Neutrophil (primary cell): ENCODE measurements around the gene GH2.

Experiments used
- H3K27ac ChIP-seq: fragments of 200-600 bp; sonication (generic); 2 replicates; pipeline ENCODE4 v1.5.1; 2016; ENCODE audit warnings: mild to moderate bottlenecking, moderate library complexity
- H3K27me3 ChIP-seq: fragments of 200-600 bp; sonication (generic); 2 replicates; pipeline ENCODE4 v1.6.0; 2016; ENCODE audit warnings: mild to moderate bottlenecking
- H3K36me3 ChIP-seq: fragments of 200-600 bp; sonication (generic); 2 replicates; pipeline ENCODE4 v1.5.1; 2017
- H3K4me1 ChIP-seq, 2 experiments: fragments of 200-600 bp in 1 of 2; sonication (generic) in 1 of 2; 1 replicate in 1 of 2; 2 replicates in 1 of 2; pipeline versions ENCODE4 v1.5.1 to v1.6.1; 2013 to 2016; ENCODE audit warnings: low read depth in 1 of 2, low read length in 1 of 2, mild to moderate bottlenecking in 1 of 2, moderate library complexity in 1 of 2; ENCODE audit not compliant: control insufficient read depth in 1 of 2, insufficient read depth in 1 of 2
- H3K4me3 ChIP-seq, 2 experiments: fragments of 200-600 bp in 1 of 2; sonication (generic) in 1 of 2; 1 replicate in 1 of 2; 2 replicates in 1 of 2; pipeline ENCODE4 v1.5.1; 2013 to 2016; ENCODE audit warnings: low read depth in 1 of 2, low read length in 1 of 2, mild to moderate bottlenecking in 1 of 2, moderate library complexity in 1 of 2
- H3K9me3 ChIP-seq: fragments of 200-600 bp; sonication (generic); 2 replicates; pipeline ENCODE4 v1.5.1; 2016
- TF ChIP-seq, protein P1 (sequence below): fragments of 200-600 bp; sonication (generic); IDR thresholded peaks from 2 replicates; pipeline ENCODE4 v1.5.1; 2016; ENCODE audit warnings: antibody characterized with exemption

Gene GH2

DNA sequence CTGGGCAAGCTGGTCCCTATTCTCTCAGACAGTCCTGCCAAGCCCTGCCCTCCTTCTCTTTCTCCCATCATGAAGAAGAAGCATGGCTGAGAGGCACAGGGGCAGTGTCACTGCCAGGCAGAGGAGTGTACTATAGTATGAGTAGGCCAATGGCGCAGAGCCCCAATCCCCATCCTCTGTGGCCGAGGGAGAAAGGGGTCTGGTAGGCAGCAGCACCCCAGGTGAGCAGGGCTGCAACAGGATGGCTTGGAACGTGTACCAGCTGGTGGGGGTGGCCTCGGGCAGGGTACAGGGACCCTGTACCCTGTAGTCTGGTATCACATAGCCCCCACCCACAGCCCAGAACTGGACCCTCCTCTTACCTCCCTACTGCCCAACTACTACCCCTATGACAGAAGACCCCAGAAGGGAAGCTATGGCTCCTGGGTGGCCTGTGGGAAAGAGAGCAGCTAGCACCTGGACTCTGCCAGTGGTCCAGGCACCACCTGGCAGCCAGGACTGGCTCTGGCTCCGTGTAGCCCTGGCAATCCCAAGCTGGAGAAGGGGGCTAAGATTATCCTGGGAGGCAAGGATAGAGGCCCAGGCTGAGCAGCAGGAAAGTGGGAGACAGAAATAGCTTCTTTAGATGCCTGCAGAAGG is 43.7 kb downstream of the GH2 start:
- peaks cover 48% of the 10 kb centered on the region in 2 experiments for H3K4me1 ChIP-seq
- H3K27ac ChIP-seq: no peak overlapping the region
- TF ChIP-seq, protein P1, sequence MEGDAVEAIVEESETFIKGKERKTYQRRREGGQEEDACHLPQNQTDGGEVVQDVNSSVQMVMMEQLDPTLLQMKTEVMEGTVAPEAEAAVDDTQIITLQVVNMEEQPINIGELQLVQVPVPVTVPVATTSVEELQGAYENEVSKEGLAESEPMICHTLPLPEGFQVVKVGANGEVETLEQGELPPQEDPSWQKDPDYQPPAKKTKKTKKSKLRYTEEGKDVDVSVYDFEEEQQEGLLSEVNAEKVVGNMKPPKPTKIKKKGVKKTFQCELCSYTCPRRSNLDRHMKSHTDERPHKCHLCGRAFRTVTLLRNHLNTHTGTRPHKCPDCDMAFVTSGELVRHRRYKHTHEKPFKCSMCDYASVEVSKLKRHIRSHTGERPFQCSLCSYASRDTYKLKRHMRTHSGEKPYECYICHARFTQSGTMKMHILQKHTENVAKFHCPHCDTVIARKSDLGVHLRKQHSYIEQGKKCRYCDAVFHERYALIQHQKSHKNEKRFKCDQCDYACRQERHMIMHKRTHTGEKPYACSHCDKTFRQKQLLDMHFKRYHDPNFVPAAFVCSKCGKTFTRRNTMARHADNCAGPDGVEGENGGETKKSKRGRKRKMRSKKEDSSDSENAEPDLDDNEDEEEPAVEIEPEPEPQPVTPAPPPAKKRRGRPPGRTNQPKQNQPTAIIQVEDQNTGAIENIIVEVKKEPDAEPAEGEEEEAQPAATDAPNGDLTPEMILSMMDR: no peak
- H3K4me3 ChIP-seq: no peak overlapping the region
- H3K9me3 ChIP-seq: no peaks in the 10 kb centered on the region
- peaks cover 39% of the 10 kb centered on the region for H3K36me3 ChIP-seq
- no peaks in the 10 kb centered on the region for H3K27me3 ChIP-seq

DNA sequence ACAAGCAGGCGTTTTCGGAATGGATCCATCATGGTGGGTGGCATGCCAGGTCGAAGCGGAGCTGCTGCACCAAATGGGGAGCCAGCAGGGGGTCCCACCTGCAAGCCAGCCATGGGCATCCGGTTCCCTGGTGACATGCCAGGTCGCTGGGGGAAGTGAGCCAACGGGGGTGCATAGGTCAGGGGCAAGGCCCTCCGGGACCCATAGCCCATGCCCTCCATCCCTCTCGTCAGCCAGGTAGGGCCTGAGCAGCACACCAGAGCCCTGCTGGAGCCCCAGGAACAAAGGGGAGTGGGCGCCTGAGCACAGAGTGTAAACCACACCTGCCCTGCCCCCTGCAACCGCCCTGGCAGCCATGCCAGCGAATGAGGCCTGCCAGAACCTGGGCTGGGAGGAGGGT is 44.3 kb downstream of the GH2 start:
- TF ChIP-seq, protein P1: no peak
- Histone ChIP-seq H3K27ac (no peak overlapping the region), H3K27me3 (no peaks in the 10 kb centered on the region), H3K9me3 (no peaks in the 10 kb centered on the region), H3K4me1 (peaks cover 46 to 48% of the 10 kb centered on the region in 2 experiments), H3K36me3 (peaks cover 45% of the 10 kb centered on the region), H3K4me3 (no peak overlapping the region)

DNA sequence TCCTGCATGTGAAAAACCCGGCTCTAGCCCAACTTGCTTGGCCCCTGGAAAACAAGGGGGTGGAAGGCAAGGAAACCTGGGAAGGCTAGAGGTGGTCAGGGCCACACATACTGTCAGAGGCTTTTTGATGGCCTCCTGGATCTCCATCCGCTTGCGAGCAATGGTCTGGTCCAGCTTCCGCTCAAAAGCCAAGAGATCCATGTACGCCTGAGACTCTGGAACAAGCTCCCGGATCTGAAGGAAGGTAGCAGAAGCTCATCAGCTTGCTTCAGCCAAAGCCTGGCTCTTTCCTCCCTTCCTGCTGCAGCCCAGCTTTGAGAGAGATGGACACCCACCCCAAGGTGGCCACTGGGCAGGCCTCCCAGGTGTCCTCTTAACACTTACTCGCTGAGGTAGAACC is 44.9 kb downstream of the GH2 start:
- peaks cover 43 to 44% of the 10 kb centered on the region in 2 experiments for H3K4me1 ChIP-seq

DNA sequence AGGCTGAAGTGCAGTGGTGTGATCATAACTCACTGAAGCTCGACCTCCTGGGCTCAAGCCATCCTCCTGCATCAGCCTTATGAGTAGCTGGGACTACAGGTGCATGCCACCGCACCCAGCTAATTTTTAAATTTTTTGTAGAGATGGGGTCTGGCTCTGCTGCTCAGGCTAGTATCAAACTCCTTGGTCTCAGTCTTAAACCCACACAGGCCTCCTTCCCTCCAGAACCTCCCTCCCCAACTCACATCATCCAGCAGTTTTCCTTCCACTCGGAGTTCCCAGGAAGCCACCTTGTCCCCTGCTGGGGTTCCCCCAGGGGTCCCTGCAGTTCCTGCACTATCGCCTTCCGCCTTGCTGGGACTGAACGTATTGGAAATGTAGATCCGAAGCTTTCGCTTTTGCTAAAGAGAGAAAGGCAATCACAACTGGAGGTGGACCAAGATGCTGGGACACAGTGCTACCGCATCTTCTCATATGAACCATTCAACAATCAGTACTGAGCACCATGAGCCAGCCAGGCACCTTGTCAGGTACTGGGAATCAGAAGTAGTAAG is 46.5 kb downstream of the GH2 start:
- Histone ChIP-seq H3K4me3 (no peak overlapping the region), H3K27ac (peak overlapping the region; percentile 74), H3K27me3 (no peaks in the 10 kb centered on the region), H3K4me1 (peaks cover 28 to 36% of the 10 kb centered on the region in 2 experiments), H3K36me3 (peaks cover 67% of the 10 kb centered on the region), H3K9me3 (no peaks in the 10 kb centered on the region)
- TF ChIP-seq, protein P1: no peak

More for the DNA sequence above, 44.9 kb downstream of the GH2 start:
- H3K9me3 ChIP-seq: no peaks in the 10 kb centered on the region
- no peak overlapping the region for H3K4me3 ChIP-seq
- H3K27me3 ChIP-seq: no peaks in the 10 kb centered on the region
- H3K36me3 ChIP-seq: peaks cover 52% of the 10 kb centered on the region
- H3K27ac ChIP-seq: no peak overlapping the region
- TF ChIP-seq, protein P1: no peak

DNA sequence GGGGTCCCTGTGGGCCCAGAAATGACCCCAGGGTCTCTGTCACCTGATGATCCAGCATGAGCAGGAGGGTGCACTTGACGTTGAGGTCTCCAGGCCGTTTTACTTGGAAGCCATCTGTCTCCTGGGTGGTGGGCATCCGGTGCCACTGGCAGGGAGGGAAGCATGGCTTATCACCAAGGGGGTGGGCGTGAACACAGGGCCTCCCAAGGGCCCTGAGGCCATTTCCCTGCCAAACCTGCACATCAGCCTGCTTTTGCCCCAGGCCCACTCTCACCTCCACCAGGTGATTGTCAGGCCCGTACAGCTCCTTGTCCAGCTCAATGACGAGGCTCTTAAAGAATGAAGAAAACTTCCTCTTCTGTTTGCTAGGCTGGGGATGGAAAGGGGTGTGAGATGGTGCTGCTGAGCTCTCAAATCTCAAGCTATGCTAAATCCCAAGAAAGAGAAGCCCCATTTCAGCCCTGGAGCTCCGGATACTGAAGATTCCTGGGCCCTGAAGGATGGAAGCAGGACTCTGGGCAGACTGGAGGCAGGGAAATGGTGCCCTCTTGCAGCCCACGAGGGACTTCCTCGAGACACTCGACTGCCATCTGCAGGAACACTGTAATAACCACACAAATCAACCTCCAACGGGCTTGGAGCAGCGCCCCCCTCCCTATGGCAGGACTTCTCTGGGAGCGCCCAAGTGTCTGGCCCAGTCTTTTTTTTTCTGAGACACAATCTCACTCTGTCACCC is 47.1 kb downstream of the GH2 start:
- H3K4me3 ChIP-seq: no peak overlapping the region
- H3K27ac ChIP-seq: peak overlapping the region; percentile 74
- H3K9me3 ChIP-seq: no peaks in the 10 kb centered on the region
- peaks cover 74% of the 10 kb centered on the region for H3K36me3 ChIP-seq
- TF ChIP-seq, protein P1: peak; percentile 29
- no peaks in the 10 kb centered on the region for H3K27me3 ChIP-seq
- H3K4me1 ChIP-seq: peaks cover 22 to 31% of the 10 kb centered on the region in 2 experiments
